IPS-15b (cell line): ENCODE measurements around the gene CHRM4.

ENCODE experiments used
- H3K27me3 ChIP-seq: one replicate; pipeline ENCODE4 v1.6.1; 2013; ENCODE audit warnings: low read length; ENCODE audit not compliant: control insufficient read depth, insufficient read depth
- H3K36me3 ChIP-seq: one replicate; pipeline ENCODE4 v1.6.1; 2013; ENCODE audit warnings: low read length; ENCODE audit not compliant: control insufficient read depth, insufficient read depth
- H3K4me1 ChIP-seq: one replicate; pipeline ENCODE4 v1.6.1; 2013; ENCODE audit warnings: mild to moderate bottlenecking, low read length; ENCODE audit not compliant: control insufficient read depth, insufficient read depth
- H3K4me3 ChIP-seq: one replicate; pipeline ENCODE4 v1.5.1; 2013; ENCODE audit warnings: low read depth, low read length
- H3K9ac ChIP-seq: one replicate; pipeline ENCODE4 v1.6.1; 2013; ENCODE audit warnings: low read depth, mild to moderate bottlenecking, low read length
- H3K9me3 ChIP-seq: one replicate; pipeline ENCODE4 v1.6.1; 2013; ENCODE audit warnings: mild to moderate bottlenecking, low read length; ENCODE audit not compliant: control insufficient read depth, insufficient read depth

CHRM4 gene

GRCh38 chr11:46391578-46392420, at the start of gene CHRM4:
Gene CHRM4 (minus strand): TSS chr11:46391776. CDS start chr11:46386557, 5,219 bp downstream.
- peak within 1 kb of the TSS; percentile 69 for H3K4me3 ChIP-seq
- peaks cover 18% of the 10 kb centered on the region for H3K4me1 ChIP-seq
- no peaks in the 10 kb centered on the region for H3K9me3 ChIP-seq
- peaks cover 8% of the 10 kb centered on the region for H3K36me3 ChIP-seq
- H3K27me3 ChIP-seq: peaks cover 44% of the 10 kb centered on the region
- H3K9ac ChIP-seq: no peak within 1 kb of the TSS

- Histone ChIP-seq H3K36me3 (peaks cover 5% of the 10 kb centered on the region), H3K27me3 (no peaks in the 10 kb centered on the region), H3K4me1 (peaks cover 15% of the 10 kb centered on the region)
Observed at GRCh38 chr11:46438211-46438610, 46.6 kb upstream of the CHRM4 start.

GRCh38 chr11:46437122-46437689, 45.6 kb upstream of the CHRM4 start:
- Histone ChIP-seq H3K4me1 (peaks cover 15% of the 10 kb centered on the region), H3K4me3 (no peak overlapping the region), H3K36me3 (peaks cover 6% of the 10 kb centered on the region), H3K9me3 (no peaks in the 10 kb centered on the region), H3K9ac (no peak overlapping the region), H3K27me3 (no peaks in the 10 kb centered on the region)

More at GRCh38 chr11:46438211-46438610, 46.6 kb upstream of the CHRM4 start:
- H3K4me3 ChIP-seq: no peak overlapping the region
- no peak overlapping the region for H3K9ac ChIP-seq
- H3K9me3 ChIP-seq: no peaks in the 10 kb centered on the region

GRCh38 chr11:46436113-46436512, 44.5 kb upstream of the CHRM4 start:
- H3K4me1 ChIP-seq: peaks cover 15% of the 10 kb centered on the region
- H3K4me3 ChIP-seq: no peak overlapping the region
- H3K9ac ChIP-seq: no peak overlapping the region
- peaks cover 6% of the 10 kb centered on the region for H3K36me3 ChIP-seq
- H3K9me3 ChIP-seq: no peaks in the 10 kb centered on the region
- H3K27me3 ChIP-seq: no peaks in the 10 kb centered on the region

- peaks cover 15% of the 10 kb centered on the region for H3K4me1 ChIP-seq
- no peak overlapping the region for H3K4me3 ChIP-seq
- no peaks in the 10 kb centered on the region for H3K27me3 ChIP-seq
- H3K9ac ChIP-seq: no peak overlapping the region
- peaks cover 6% of the 10 kb centered on the region for H3K36me3 ChIP-seq
- H3K9me3 ChIP-seq: no peaks in the 10 kb centered on the region
Observed at GRCh38 chr11:46435679-46436078, 44.1 kb upstream of the CHRM4 start.

- Histone ChIP-seq H3K9me3 (no peaks in the 10 kb centered on the region), H3K4me1 (peaks cover 17% of the 10 kb centered on the region), H3K9ac (no peak overlapping the region), H3K27me3 (no peaks in the 10 kb centered on the region), H3K36me3 (peaks cover 10% of the 10 kb centered on the region), H3K4me3 (no peak overlapping the region)
Observed at GRCh38 chr11:46431211-46431610, 39.6 kb upstream of the CHRM4 start.

- Histone ChIP-seq H3K4me1 (peaks cover 9% of the 10 kb centered on the region), H3K4me3 (no peak overlapping the region), H3K9ac (no peak overlapping the region), H3K36me3 (peaks cover 10% of the 10 kb centered on the region), H3K9me3 (no peaks in the 10 kb centered on the region), H3K27me3 (no peaks in the 10 kb centered on the region)
Observed at GRCh38 chr11:46429717-46430116, 38.1 kb upstream of the CHRM4 start.

- peaks cover 5% of the 10 kb centered on the region for H3K36me3 ChIP-seq
- H3K4me3 ChIP-seq: no peak overlapping the region
- H3K9me3 ChIP-seq: no peaks in the 10 kb centered on the region
- H3K27me3 ChIP-seq: no peaks in the 10 kb centered on the region
- peaks cover 9% of the 10 kb centered on the region for H3K4me1 ChIP-seq
- H3K9ac ChIP-seq: no peak overlapping the region
Observed at GRCh38 chr11:46427364-46427763, 35.8 kb upstream of the CHRM4 start.

GRCh38 chr11:46426233-46426991, 34.8 kb upstream of the CHRM4 start:
- H3K4me3 ChIP-seq: no peak overlapping the region
- peaks cover 10% of the 10 kb centered on the region for H3K36me3 ChIP-seq
- H3K27me3 ChIP-seq: no peaks in the 10 kb centered on the region
- peaks cover 9% of the 10 kb centered on the region for H3K4me1 ChIP-seq
- no peaks in the 10 kb centered on the region for H3K9me3 ChIP-seq
- H3K9ac ChIP-seq: no peak overlapping the region

GRCh38 chr11:46422588-46422987, 31.0 kb upstream of the CHRM4 start:
- Histone ChIP-seq H3K36me3 (peaks cover 9% of the 10 kb centered on the region), H3K4me1 (peaks cover 4% of the 10 kb centered on the region), H3K27me3 (no peaks in the 10 kb centered on the region), H3K9ac (no peak overlapping the region), H3K9me3 (no peaks in the 10 kb centered on the region), H3K4me3 (no peak overlapping the region)

- Histone ChIP-seq H3K36me3 (peaks cover 9% of the 10 kb centered on the region), H3K27me3 (no peaks in the 10 kb centered on the region), H3K4me1 (no peaks in the 10 kb centered on the region), H3K4me3 (no peak overlapping the region), H3K9me3 (no peaks in the 10 kb centered on the region), H3K9ac (no peak overlapping the region)
Observed at GRCh38 chr11:46421257-46421880, 29.8 kb upstream of the CHRM4 start.
